Activated CD8-positive, alpha-beta memory T cell treated with anti-CD3 and anti-CD28 coated beads for 1 hour (primary cell): Measurements from ENCODE around the gene ZNF195.
A peak's percentile ranks its signal among the peaks of the same experiment; 100 is the strongest.
"Not testable (repeated sequence)": the region's sequence is repeated elsewhere in the genome, so short reads cannot be mapped to it uniquely, and the experiment has no call there.

Source experiments
- DNase-seq, 2 donors: peaks; one replicate each; pipeline ENCODE4 v3.0.0-alpha.2; 2020; ENCODE audit warnings: low read depth in 1 of 2; ENCODE audit errors: extremely low read depth in 1 of 2

The ZNF195 gene

GRCh38 chr11:3356858-3357257 is 22.1 kb downstream of the ZNF195 start:
- no peak for DNase-seq

- DNase-seq: no peak
Observed at GRCh38 chr11:3353066-3353465, 25.9 kb downstream of the ZNF195 start.

GRCh38 chr11:3347127-3347526 is 31.8 kb downstream of the ZNF195 start:
- DNase-seq: no peak

DNA sequence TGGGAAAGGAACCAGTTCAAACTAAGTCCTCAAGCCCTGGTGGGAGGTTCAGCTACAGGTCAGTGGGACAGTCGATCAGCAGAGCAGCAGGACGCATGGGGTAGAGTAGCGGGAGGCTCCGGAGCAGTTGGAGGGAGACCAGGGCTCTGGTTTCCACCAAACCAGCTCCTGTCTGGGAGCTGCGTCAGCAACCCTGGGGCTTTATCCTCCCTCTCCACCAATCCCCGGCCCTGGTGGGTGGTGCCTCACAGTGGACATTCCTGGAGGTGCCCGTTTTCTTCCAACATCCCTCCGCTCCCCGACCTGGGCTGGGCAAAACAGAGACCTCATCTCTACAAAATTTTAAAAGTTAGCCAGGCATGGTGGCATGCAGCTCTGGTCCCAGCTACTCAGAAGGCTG is 32.4 kb downstream of the ZNF195 start:
- no peak for DNase-seq

- no peak for DNase-seq
Observed at GRCh38 chr11:3345736-3346135, 33.2 kb downstream of the ZNF195 start.

- no peak for DNase-seq
Observed at GRCh38 chr11:3344327-3345174, 34.4 kb downstream of the ZNF195 start.

- no peak for DNase-seq
Observed at GRCh38 chr11:3342709-3343108, 36.2 kb downstream of the ZNF195 start.

DNA sequence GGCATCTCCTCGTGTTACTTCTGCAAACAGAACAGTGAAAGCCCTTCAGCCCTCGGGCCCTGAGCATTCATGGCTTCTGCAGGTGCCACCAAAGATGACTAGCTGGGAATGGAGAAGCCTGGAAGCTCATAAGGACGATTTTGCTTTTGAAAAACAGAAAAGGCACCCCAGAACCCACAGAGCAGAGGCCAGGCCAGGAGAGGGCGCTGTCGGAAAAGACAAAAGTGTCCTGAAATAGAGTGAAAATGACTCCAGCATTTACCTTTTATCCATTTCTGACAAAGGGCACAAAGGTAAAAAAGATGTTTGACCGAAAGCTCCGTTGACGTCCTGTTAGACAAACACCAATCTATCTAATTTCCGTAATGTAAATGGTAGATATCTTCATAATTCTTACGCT is 37.6 kb downstream of the ZNF195 start:
- peak; percentile 14 to 48 for DNase-seq

DNA sequence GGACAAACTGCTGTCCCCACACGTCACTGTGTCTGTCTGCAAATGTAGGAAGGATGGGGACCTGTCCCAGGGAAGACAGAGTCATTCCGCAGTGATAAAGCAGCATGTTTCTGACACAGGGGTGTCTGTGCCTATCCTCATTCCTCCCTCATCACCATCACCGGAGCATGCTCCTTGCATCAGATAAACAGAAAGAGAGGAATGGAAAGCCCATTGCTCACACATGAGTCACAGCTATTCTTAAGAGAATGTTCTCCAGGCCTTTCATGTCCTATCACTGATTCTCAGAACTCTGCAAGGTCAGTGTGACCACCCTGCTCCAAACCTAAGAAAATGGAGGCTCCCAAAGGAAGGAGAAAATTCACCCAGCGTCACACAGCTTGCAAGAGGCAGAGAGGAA is 38.9 kb downstream of the ZNF195 start:
- DNase-seq: no peak

- no peak for DNase-seq
Observed at GRCh38 chr11:3339340-3339624, 39.7 kb downstream of the ZNF195 start.

- DNase-seq: no peak
Observed at GRCh38 chr11:3338569-3339339, 40.2 kb downstream of the ZNF195 start.

- DNase-seq: not testable (repeated sequence)
Observed at GRCh38 chr11:3336420-3336819, 42.5 kb downstream of the ZNF195 start.

GRCh38 chr11:3333157-3333556 is 45.8 kb downstream of the ZNF195 start:
- not testable (repeated sequence) for DNase-seq

GRCh38 chr11:3331078-3331477 is 47.9 kb downstream of the ZNF195 start:
- not testable (repeated sequence) for DNase-seq

- DNase-seq: not testable (repeated sequence)
Observed at GRCh38 chr11:3330064-3330463, 48.9 kb downstream of the ZNF195 start.

DNA sequence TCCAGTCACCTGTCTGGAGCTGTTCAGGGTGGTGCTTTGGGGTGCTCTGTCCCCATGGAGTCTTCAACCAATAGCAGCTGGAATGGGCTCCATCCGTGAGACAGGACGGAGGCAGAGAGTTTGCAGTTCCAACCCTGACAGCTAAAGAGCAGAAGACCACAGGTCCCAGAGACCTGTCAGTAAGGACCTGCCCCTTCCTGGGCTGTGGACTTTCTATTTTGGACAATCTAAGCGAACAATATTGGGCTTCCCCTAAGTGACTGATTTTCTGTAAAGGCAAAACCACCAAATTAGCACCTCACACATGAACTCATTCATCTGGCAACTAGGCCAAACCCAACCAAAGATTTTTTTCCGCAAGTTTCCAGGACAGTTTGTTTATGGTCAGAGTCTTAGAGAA is 50.4 kb downstream of the ZNF195 start:
- not testable (repeated sequence) for DNase-seq

DNA sequence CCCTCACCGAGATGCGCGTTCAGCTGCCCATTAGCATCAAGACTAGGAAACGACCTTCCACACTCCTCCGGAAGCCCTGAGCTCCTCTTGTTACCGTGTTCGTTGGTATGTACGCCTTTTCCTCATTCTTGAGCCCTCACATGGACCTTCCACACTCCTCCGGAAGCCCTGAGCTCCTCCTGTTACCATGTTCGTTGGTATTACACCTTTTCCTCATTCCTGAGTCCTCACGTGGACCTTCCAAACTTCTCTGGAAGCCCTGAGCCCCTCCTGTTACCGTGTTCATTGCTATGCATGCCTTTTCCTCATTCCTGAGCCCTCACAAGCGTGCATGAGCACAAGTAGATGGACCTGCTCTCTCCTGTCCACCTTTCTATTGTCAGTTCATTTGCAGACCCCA is 52.5 kb downstream of the ZNF195 start:
- not testable (repeated sequence) for DNase-seq

GRCh38 chr11:3324724-3325123 is 54.2 kb downstream of the ZNF195 start:
- DNase-seq: not testable (repeated sequence)
